ENCODE measurements around the gene NID1. TPM values are rescaled to one million over a fixed set of nuclear protein-coding genes. Genes with fewer than 3 reads are reported as not detected.

Gene NID1
- total RNA-seq, 2 donors from 2014 or later: 95.1 to 112 TPM

DNA sequence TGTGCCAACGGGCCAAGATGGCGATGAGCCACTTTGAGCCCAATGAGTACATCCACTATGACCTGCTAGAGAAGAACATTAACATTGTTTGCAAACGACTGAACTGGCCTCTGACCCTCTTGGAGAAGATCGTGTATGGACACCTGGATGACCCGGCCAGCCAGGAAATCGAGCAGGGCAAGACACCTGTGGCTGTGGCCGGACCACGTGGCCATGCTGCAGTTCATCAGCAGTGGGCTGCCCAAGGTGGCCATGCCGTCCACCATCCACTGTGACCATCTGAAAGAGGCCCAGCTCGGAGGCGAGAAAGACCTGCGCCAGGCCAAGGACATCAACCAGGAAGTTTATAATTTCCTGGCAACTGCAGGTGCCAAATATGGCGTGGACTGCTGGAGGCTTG lies 45.2 kb upstream of the NID1 start:
- Histone ChIP-seq H3K27ac (no peak overlapping the region), H3K4me1 (no peaks in the 10 kb centered on the region), H3K36me3 (no peaks in the 10 kb centered on the region), H3K4me3 (no peak overlapping the region), H3K27me3 (no peaks in the 10 kb centered on the region), H3K9me3 (no peaks in the 10 kb centered on the region)
- TF ChIP-seq, protein P1, sequence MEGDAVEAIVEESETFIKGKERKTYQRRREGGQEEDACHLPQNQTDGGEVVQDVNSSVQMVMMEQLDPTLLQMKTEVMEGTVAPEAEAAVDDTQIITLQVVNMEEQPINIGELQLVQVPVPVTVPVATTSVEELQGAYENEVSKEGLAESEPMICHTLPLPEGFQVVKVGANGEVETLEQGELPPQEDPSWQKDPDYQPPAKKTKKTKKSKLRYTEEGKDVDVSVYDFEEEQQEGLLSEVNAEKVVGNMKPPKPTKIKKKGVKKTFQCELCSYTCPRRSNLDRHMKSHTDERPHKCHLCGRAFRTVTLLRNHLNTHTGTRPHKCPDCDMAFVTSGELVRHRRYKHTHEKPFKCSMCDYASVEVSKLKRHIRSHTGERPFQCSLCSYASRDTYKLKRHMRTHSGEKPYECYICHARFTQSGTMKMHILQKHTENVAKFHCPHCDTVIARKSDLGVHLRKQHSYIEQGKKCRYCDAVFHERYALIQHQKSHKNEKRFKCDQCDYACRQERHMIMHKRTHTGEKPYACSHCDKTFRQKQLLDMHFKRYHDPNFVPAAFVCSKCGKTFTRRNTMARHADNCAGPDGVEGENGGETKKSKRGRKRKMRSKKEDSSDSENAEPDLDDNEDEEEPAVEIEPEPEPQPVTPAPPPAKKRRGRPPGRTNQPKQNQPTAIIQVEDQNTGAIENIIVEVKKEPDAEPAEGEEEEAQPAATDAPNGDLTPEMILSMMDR (IDR thresholded peaks at IDR 0.05): no peak
- no peak for DNase-seq (ENCODE audit: low spot score)

DNA sequence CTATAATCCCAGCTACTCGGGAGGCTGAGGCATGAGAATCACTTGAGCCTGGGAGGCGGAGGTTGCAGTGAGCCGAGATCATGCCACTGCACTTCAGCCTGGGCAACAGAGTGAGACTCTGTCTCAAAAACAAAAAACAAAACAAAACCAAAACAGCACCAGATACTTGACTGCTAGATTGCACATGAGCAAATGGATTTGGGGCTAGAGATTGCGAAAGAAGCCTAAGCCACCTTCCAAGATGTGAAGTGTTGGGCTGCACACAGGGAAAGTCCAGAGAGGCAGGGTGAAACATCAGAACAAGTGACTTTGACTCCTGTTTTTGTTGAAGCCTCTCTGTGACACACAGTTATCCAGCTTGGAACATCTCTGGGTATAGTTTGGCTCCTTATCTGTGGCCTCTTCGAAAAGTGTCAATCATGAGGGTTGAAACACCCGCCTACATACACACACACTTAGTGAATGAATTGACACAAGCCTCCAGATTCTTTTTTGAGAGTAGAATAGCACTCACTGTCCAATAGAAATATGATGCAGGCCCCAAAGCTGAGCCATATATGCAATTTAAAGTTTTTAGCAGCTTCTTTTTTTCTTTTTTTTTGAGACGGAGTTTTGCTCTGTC lies 43.2 kb upstream of the NID1 start:
- H3K36me3 ChIP-seq: no peaks in the 10 kb centered on the region
- no peak overlapping the region for H3K27ac ChIP-seq
- H3K27me3 ChIP-seq: no peaks in the 10 kb centered on the region
- no peak overlapping the region for H3K4me3 ChIP-seq
- H3K4me1 ChIP-seq: peaks cover 0 to 4% of the 10 kb centered on the region in 2 donors
- TF ChIP-seq, protein P1 (IDR thresholded peaks at IDR 0.05): no peak
- no peak for DNase-seq (ENCODE audit: low spot score)
- H3K9me3 ChIP-seq: no peaks in the 10 kb centered on the region

DNA sequence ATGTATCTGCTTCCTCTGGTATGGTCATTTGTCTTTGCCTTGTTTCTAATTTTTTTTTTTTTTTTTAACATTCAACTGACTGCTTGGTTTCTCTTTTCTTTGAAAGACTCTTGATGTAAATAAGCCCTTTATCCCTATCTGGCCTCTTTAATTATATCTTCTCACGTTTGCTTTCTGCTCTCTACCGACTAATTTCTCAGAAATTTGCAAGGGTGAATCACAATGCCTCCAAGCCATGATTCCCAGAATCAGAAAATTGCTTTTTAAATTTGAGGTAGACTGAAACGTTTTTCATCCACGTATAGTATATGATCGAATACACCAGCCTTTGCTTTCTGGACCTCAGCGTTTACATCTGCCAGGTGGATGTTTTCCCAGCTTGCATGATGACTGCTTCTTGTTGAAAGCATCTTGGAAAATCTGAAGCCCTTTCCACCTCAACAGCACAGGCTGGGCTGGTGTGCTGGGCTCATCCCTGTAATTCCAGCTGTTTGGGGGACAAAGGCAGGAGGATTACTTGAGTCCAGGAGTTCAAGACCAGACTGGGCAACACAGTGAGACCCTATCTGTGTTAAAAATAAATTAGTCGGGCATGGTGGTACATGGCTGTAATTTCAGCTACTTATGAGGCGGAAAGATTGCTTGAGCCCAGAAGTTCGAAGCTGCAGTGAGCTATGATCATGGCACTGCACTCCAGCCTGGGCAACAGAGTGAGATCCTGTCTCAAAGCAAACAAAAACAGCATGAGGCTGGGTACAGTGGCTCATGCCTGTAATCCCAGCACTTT lies 42.4 kb upstream of the NID1 start:
- no peaks in the 10 kb centered on the region for H3K36me3 ChIP-seq
- no peak overlapping the region for H3K27ac ChIP-seq
- H3K9me3 ChIP-seq: no peaks in the 10 kb centered on the region
- H3K4me1 ChIP-seq: peaks cover 0 to 4% of the 10 kb centered on the region in 2 donors
- TF ChIP-seq, protein P1 (IDR thresholded peaks at IDR 0.05): no peak
- no peak overlapping the region for H3K4me3 ChIP-seq
- no peak for DNase-seq (ENCODE audit: low spot score)
- no peaks in the 10 kb centered on the region for H3K27me3 ChIP-seq

DNA sequence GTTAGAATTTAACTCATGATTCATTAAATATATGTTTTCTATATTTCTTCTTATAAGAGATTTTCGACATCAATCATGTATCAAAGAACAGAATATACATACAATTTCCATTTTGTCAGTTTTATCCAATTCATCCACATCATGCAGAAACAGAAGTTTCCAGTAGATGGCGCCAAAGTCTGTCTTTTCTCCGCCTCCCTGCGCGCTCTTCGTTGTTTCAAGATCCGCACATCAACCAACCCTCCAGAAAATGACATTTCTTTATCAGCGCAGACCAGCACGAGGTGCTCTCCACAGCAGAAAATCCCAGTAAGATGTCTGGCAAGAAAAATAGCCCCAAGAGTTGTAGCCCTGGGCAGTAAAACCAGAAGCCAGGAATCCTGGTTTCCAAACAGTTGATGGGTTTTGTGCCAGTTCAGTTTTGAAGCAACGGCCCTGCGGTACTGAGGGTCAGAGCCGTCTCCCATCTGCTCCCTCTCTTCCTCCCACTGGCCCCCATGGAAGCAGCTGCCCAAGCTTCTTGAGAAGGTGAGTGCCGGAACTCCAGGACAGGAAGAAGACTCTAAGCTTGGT lies 38.8 kb upstream of the NID1 start:
- DNase-seq (ENCODE audit: low spot score): peak; percentile 64
- no peak overlapping the region for H3K4me3 ChIP-seq

DNA sequence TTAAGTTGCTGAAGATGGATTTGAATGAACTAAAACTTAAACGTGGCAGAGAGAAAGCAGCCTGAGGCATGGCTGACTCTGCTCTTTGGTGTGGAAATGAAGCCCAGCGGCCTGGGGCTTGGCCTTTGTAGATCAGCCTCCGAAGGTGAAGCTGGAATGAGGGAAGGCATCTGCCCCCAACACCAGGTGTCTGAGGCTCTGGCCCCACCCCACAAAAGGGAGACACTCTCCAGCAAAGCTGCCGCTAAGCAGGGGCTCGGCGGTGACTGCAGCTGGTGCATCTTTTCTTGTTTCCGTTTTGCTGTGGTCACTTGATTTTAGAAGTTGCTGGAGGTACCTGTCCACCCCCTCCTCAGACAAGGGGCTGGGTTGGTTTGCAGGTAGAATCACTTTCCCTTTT lies 38.2 kb upstream of the NID1 start:
- no peak for DNase-seq (ENCODE audit: low spot score)
- H3K4me1 ChIP-seq: peaks cover 0 to 4% of the 10 kb centered on the region in 2 donors
- H3K27me3 ChIP-seq: no peaks in the 10 kb centered on the region
- H3K27ac ChIP-seq: no peak overlapping the region
- TF ChIP-seq, protein P1 (IDR thresholded peaks at IDR 0.05): no peak
- H3K36me3 ChIP-seq: no peaks in the 10 kb centered on the region
- H3K9me3 ChIP-seq: no peaks in the 10 kb centered on the region
- H3K4me3 ChIP-seq: no peak overlapping the region

More for the DNA sequence above, 38.8 kb upstream of the NID1 start:
- Histone ChIP-seq H3K4me1 (peaks cover 0 to 4% of the 10 kb centered on the region in 2 donors), H3K36me3 (no peaks in the 10 kb centered on the region), H3K27me3 (no peaks in the 10 kb centered on the region), H3K9me3 (no peaks in the 10 kb centered on the region), H3K27ac (no peak overlapping the region)
- TF ChIP-seq, protein P1 (IDR thresholded peaks at IDR 0.05): peak; percentile 71 to 84

All from right atrium auricular region (tissue), 2 donors.